HG02870 (cell line): ENCODE measurements around the gene SCAMP5.
A peak's percentile ranks its signal among the peaks of the same experiment; 100 is the strongest.

ENCODE experiments used
- ATAC-seq: cut with Tn5 transposase; IDR thresholded peaks from one replicate; pipeline ENCODE4 v1.9.1; 2021; ENCODE audit warnings: mild to moderate bottlenecking, moderate library complexity; ENCODE audit not compliant: unreplicated experiment

Gene SCAMP5

DNA sequence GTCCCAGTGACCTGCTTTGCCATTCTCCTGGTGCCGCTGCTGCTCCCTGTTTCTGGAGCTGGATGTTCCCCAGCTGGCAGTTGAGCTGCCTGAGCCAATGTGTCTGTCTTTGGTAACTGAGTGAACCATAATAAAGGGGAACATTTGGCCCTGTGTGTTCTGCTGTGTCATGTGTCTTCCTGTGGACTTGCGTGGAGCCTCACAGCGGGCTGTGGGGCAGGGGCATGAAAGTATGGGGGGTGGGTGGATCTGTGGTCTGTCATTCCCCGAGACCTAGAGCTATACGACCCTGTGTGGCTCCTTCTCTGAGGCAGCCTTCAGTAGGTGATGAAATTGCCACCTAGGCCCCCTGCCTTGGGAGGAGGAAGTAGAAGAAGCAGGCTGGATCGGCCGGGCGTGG, 26.0 kb downstream of the SCAMP5 start:
- ATAC-seq: no peak

DNA sequence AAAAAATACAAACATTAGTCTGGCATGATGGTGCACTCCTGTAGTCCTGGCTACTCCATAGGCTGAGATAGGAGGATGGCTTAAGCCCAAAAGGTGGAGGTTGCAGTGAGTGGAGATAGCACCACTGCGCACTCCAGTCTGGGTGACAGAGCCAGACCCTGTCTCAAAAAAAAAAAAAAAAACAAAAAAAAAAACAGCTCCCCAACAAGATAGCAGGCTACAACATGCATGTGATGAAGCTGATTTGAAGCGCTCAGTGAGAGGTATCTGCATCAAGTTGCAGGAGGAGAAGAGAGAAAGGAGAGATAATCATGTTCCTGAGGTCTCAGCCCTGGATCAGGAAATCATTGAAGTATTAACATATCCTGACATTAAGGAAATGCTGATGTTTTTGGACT, 27.4 kb downstream of the SCAMP5 start:
- ATAC-seq: no peak

DNA sequence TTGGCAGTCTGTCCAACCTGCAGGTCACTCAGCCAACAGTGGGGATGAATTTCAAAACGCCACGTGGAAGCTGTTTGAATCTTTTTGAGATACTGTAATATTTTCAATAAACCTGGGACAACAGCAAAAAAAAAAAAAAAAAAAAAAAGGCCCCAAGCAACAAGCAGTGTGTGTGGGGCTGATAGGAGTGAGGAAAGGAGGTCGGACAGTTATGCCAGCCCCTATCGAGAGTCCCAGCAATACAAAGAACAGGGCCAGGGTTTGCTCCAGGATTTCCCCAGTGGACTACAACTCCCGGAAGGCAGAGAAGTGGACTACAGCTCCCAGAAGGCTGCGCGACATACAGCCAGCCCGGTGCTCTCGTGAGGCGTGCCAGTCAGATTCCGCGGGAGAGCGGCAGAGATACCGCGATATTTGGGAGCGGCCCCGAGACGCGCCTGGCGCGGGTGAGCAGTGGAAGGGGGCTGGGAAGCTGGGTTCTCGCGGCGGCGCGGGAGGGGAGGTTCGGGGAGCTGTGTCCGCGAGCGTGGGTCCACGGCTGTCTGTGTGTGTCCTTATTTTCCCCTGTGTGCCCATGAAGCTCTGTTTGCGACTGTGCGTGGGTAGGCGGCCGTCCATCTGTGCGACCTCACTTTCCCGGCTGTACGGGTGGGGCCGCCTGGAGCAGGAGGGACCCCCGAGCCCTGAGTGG, 28.0 kb downstream of the SCAMP5 start, which contains the start of gene PPCDC:
TSS of gene PPCDC (plus strand) at position 410 of the 691 bp plus-strand sequence. CDS start 4,729 bp downstream, outside the sequence.
- peak; percentile 88 for ATAC-seq

DNA sequence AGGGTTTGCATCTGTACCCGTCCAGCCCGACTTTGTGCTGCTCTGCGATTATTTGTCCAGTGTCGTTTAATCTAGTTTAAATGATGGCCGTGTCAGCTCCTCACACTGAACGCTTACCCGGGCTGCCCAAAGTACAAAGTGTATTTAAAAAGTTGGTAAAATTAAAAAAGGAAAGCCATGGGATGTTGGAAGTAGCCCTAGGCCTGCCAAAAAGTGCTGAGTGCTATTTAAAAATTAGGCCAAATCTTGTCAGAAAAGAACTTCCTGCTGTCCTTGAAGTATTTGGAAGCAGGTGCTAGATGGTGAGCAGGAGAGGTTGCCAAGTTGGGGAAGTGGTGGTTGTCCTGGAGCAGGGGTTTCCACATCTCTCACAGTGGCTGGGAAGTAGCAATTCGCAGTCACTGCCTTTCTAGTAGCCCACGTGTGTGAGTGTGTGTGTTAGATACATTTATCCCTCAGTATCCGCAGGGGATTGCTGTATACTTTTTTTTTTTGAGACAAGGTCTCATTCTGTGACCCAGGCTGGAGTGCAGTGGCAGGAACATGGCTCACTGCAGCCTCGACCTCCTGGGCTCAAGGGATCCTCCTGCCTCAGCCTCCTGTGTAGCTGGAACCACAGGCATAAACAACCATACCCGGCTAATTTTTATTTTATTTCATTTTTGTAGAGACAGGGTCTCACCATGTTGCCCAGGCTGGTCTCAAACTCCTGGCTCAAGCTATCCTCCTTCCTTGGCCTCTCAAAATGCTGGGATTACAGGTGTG, 28.7 kb downstream of the SCAMP5 start:
- ATAC-seq: no peak

DNA sequence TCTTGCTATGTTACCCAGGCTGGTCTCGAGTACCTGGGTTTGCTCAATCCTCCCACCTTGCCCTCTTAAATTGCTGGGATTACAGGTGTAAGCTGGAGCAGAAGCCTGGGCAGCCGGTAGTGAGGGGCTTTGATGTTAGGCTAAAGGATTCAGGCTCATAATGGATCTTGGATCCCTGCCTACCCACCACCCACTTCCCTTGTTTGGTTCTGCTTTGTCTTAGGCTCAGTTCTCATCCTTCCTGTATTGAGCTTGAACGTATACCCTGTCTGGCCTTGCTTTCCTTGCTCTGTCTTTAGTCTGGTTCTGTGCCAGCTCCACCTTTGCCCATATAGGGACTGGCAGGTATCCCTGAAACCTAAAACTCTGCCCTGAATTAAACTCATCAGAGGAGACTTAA, 29.7 kb downstream of the SCAMP5 start:
- no peak for ATAC-seq

DNA sequence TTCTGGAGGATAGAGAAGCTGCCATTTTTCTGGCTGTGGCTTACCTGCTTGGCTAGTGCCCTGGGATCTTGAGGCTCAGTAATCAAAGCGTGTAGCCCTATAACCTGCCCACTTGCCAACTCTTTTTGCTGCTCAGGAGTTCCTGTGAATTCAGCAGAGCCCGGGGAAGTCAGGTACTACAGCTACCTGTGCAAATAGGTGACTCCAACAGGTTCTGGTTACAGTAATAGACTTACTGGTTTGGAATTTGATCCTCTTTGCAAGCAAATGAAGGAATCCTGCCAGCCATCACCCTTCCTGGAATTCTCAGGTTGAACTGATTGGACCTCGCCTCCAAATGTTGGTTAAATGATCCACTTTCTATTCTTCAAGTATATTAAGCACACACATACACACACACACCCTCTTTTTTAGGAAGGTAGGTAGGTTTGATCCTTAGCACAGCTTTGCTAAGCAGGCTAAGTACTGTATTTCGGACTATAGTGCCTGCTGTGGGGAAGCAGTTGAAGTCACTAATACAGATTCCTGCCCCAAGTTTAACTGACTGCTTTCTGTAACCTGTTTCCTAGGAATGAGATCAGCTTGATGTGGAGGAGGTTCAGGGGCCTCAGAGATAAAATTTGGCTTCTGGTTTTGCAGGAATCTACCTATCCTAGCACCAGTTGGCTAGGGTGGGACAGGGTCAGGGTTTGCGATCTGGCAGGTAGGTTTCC, 30.3 kb downstream of the SCAMP5 start:
- no peak for ATAC-seq

DNA sequence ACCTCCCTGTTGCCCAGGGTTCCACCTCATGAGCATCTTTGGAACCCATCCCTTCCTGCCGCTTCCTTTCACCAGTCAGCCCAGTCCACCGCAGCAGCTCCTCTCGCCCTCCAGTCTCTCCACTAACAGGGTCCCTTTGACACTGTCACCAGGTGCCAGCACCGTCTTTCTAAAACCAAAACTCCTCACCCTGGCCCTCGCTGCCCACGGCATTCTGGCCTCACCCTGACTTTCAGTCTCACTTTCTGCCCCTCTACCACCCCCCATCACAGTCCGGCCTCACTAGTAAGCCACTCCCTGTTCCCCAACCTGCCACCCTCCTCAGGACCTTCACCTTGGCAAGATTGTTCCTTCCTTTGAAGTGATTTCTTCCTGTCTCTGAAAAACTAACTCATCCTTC, 32.2 kb downstream of the SCAMP5 start:
- ATAC-seq: no peak

DNA sequence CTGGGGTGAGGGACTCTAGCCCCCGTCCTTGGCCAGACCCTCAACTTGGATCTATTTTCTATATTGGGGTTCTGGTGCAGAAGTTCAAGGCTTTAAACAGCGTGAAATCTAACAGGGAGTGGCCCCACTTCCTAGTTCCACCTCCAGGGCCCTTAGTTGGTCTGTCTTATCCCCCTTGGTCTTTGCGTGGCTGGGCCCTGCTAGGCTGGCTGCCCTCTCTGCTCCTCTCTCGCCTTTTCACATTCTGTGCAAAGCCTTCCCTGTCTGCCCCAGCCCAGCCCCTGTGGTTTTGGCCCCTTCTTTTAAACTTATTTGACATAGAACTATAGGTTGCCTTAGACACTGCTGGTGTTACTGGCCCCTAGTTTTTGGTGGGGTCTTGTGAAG, 33.6 kb downstream of the SCAMP5 start:
- peak; percentile 11 for ATAC-seq

DNA sequence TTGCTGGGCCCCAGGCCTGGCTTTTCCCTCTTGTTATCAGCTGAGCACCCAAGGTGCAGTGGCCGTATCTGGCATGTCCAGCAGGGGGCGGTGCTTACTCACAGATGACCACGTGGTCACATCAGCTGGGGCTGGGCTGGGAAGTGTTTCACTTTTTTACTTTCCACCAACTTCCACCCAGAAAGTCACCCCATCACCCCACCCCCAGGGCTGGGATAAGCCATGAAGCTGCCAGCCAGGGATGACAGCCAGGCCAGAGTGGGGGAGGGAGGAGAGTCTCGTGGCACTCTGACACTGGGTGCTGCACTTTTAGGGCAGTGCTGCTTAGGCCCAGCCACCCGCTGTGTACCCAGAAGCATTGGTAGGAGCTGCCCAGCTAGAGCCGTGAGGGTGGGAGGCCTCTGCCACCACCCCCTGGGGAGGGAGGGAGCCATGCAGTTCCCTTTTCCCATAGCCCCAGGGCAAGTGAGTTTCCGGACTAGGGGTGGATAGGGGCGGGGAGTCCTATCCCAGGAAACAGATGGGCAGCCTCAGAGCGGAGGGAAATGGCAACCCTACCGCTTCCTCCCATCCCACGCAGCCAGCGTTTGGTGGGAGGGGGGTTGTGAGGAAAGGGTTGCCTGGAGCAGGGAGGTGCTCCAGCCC, 34.1 kb downstream of the SCAMP5 start:
- ATAC-seq: peak; percentile 60

DNA sequence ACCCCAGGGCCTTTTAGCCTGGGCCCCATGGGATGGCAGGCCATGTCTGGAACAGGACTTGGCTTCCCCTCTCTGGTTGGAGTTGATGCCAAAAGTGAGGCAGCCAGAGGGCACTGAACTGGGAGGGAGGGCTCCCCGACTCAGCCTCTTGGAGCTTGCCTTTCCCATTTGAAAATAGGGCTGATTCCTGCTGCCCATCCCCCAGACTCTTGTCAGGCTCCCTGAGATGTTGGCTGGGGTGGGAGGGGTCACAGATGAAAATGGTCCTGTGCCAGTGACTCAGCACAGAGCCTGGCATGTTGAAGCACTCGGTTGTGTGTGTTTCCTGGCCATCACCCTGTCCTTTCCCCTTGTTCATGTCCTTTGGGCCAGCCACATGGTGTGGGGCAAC, 34.7 kb downstream of the SCAMP5 start:
- ATAC-seq: no peak

DNA sequence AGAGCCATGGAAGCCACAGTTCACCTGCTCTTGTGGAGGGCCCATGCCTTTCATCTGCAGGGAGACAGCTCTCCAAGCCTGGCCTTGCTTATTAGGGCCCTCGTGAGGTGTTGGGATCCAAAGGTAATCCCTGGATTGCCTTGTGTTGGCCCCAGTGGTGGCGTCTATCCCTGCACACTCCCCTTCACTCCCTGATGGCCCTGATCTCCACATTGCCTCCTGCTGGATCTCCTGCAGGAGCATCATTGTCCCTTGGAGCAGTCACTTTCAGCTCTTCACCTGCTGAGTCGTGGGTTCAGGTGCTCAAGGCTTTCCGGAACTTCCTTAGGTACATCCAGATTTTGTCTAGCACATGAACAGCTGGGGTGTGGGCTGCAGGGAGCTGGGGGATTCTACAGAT, 35.1 kb downstream of the SCAMP5 start:
- no peak for ATAC-seq

DNA sequence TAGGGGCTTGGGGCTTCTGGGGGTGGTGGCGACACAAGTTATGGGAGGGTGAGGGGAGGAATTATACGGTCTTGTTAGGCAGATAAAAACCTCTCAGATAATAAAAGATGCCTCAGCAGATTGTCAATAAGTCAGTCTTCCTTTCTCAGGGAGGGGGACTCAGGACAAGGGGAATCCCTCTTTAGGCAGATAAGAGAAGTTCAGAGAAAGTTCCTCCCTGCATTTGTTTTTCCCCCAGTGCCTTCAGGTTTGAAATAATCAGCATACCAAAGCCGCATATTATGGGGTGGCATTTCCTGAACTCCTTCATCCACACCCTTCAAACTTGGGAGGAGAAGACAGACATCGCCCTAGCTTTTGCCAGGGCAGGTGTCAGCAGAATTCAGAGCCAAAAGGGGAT, 36.5 kb downstream of the SCAMP5 start:
- ATAC-seq: no peak

DNA sequence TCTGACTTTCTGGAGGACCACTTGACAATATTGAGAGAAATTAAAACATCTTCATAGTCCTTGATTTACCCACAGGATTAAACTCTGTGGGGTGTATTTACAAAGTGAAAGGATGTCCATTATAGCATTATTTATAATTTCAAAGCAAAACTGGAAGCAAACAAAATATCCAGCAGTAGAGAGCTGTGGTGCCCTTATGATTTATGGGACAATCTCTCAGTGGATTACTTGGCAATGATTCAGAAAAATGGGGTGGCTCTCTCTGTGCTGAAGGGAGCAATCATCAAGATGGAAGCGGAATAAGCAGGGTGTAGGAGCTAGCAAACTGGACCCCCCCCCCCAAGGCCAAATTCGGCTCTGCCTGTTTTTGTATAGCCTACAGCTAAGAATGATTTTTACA, 37.0 kb downstream of the SCAMP5 start:
- ATAC-seq: no peak

DNA sequence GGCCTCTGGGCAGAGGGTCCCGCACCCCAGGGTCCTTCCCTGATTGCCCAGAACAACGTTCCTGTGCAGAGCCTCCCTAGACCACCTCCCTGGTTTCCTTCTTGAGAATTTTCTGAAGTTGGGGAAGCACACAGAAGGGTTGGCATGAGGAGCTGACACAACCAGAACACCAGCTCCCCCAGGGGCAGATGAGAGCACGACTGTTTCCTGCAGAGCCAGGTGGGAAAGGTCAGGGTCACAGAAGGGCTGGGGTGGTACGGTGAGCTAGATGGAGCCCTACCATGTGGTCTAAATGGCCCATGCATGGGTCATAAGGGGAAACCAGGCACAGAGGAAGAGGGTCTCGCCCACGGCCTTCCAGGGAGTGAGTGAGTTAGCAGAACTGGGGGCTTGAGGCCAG, 38.4 kb downstream of the SCAMP5 start:
- ATAC-seq: no peak

DNA sequence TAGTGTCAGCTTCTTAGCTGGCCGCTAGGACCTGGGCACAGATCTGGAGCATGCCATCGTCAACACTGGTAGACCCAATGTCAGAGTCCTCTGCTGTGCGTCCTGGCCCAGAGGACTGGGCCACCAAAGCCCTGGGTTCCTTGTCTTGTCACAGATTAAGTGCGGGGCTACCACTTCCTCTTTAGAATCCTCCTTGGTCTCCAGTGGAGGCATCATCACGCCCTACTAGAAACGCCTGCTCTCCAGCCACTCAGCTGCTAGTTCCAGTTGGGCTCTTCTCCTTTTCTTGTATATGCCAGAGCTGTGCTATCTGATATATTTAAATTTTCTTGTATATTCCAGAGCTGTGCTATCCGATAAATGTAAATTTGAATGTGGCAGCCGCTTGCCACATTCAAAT, 39.3 kb downstream of the SCAMP5 start:
- ATAC-seq: no peak

DNA sequence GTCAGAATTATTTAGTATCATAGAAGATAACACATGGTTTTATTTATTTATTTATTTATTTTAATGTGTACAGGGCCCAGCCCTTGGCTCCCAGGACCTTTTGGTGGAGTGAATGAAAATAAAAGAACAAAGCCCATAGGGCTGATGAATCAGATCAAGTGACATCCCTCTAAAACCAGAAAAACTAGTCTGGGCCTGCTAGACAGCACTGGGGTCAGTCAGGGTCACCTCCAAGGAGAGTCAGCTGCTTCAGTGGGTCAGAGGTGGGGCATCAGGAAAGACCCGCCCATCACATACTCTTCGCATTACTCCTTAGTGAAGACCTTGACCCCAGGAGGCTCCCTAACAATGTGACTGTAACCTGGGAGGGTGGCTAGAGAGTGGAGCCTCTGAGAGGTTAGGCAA, 40.9 kb downstream of the SCAMP5 start:
- ATAC-seq: no peak

DNA sequence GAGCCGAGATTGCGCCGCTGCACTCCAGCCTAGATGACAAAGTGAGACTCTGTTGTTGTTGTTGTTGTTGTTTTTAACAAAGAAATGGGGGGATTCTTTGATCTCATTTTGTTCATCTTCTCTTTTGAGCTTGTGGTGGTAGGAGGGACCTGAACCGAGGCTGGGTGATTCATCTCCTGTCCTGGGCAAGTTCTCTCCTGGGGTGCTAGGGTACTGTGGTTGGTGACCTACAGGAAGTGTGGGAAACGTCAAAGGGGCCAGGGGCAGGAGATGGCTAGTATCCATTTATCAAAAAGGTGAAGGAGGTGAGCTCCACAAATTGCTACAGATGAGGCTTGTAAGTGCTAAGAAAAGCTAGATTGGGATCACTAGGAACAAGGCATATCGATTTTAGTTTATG, 42.3 kb downstream of the SCAMP5 start:
- ATAC-seq: no peak

DNA sequence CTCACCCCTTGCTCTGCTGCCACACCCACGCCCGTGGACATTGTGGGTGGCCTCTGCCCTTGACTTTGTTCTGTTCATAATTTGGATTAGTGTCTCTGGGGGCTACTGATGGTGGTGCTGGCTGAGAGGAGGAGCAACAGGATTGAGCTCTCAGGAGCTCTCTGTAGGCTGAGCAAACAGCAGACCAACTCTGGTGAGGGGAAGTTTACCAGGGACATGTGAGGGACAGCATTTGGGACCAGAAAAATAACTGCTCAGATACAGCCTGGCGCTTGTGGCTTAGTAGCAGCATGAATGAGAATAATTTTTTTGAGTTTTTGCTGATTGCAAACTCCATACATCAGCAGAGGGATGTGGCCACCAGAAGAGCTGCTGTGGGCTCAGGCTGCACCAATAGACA, 42.9 kb downstream of the SCAMP5 start:
- no peak for ATAC-seq

DNA sequence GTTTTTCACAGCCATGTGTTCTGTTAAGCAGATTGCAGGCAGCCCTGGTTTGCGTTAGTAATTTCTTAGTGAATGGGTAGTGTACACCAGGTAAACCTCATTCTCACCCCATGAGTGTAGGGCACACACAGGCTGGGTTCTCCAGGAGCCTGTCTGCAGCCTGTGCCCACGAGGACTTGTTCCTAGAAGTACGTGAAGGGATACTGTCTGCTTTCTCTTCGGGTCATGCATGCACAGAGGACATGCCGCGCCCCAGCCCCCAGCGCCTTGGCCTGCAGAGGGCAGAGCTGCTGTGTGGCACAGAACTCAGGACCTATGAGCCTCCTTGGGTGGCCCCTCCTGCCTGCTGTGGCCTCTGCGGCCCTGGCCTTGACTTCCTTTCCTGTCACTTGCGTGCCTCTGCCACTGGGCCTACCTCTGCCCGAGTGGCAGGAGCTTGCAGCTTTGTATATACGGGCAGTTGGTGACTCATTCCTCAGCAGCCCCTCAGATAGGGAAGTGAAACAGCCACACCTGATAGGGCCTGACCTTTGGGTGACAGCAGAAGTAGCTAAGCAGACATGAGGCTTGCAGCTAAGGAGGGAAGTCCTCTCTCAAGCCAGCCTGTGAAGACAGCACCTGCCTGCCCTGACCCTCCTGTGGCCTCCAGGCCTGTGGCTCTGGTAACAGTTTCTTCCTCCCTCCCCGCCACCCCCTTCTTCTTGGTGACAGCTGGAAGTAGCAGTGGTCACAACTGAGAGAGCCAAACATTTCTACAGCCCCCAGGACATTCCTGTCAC, 47.6 kb downstream of the SCAMP5 start:
- peak; percentile 60 for ATAC-seq

DNA sequence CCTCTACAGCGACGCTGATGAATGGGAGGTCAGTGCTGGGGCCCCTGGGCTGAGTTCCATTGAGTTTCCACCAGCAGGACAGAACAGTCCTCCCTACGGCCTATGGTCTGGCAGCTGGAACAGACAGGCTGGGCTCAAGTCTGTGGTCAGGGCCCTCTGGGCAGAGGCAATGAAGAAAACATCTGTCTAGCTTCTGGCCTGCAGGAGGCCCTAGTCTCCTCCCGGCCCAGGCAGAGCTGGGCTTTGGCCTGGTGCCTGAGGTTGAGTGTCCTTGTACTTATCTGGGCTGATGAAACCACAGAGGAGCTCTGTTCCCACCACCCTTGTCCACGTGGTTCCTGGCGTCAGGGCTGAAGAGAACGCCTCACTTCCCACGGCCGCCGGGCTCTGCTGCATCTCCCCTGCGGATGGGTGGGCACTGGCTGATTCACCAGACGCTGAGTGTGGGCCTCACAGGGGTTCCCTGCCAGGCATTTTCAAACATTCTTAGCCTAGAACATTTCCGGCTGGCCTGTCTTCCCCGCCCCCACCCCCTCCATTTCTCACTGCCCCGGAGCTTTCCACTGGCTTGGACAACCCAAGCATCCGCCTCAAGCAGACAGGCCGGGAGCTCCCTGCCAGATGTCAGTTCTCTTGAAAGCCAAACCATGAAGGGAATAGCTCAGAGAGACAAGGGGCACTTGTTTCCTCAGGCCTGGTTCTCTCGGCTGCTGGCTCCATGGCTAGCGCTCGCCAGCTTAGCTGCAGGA, 48.3 kb downstream of the SCAMP5 start:
- peak; percentile 20 for ATAC-seq
